ENCODE results near the gene PCNT.
"Not testable (repeated sequence)": the region's sequence is repeated elsewhere in the genome, so short reads cannot be mapped to it uniquely, and the experiment has no call there.

The PCNT gene

DNA sequence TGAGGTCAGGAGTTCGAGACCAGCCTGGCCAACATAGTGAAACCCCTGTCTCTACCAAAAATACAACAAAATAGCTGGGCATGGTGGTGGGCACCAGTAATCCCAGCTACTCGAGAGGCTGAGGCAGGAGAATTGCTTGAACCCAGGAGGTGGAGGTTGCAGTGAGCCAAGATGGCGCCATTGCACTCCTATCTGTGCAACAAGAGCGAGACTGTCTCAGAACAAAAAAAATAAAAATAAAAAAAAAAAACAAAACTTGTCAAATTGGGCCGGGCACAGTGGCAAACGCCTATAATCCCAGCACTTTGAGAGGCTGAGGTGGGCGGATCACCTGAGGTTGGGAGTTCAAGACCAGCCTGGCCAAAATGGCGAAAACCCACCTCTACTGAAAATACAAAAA is 13.7 kb upstream of the PCNT start:
- not testable (repeated sequence) for H3K9me3 ChIP-seq (replicated peaks; ENCODE audit: low read length); H3K36me3 ChIP-seq (ENCODE audit: insufficient read depth, low read length); H3K4me1 ChIP-seq (ENCODE audit: control insufficient read depth, insufficient read depth, low read length); H3K4me2 ChIP-seq (ENCODE audit: low read length); H3K4me3 ChIP-seq (ENCODE audit: low read length); H3K27me3 ChIP-seq (ENCODE audit: control insufficient read depth, insufficient read depth, low read length); H3K9ac ChIP-seq (ENCODE audit: low read depth, low read length)

DNA sequence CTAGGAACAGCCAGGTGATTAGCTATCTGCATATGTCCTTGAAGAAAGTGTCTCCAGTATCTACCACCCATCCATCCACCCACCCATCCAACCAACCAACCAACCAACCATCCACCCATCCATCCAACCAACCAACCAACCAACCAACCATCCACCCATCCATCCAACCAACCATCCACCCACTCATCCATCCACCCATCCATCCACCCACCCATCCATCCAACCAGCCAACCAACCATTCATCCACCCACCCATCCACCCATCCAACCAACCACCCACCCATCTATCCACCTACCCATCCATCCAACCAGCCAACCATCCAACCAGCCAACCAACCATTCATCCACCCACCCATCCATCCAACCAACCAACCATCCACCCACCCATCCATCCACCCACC is 12.4 kb upstream of the PCNT start:
- Histone ChIP-seq H3K36me3 (ENCODE audit: insufficient read depth, low read length) (no peaks in the 10 kb centered on the region), H3K4me2 (ENCODE audit: low read length) (no peak overlapping the region), H3K27me3 (ENCODE audit: control insufficient read depth, insufficient read depth, low read length) (no peaks in the 10 kb centered on the region), H3K9me3 (replicated peaks; ENCODE audit: low read length) (no peaks in the 10 kb centered on the region), H3K4me1 (ENCODE audit: control insufficient read depth, insufficient read depth, low read length) (peaks cover 6% of the 10 kb centered on the region), H3K9ac (ENCODE audit: low read depth, low read length) (no peak overlapping the region), H3K4me3 (ENCODE audit: low read length) (no peak overlapping the region)

DNA sequence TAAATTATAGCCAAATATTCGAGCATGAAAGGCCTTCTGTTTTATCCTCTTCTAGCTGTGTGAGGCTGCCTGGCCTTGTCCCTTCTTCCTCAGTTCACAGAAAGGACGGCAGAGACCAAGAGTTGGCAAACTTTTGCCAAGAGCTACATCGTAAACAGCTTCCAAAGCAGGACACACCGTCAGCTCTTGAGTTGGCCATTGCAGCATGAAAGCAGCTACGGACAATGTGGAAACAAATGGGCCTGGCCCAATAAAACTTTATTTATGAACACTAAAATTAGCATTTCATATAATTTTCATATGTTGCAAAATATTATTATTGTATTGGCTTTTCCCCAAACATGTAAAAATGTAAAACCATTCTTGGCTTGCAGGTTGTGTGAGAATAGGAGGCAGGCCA is 11.0 kb upstream of the PCNT start:
- no peak overlapping the region for H3K9ac ChIP-seq (ENCODE audit: low read depth, low read length)
- no peak overlapping the region for H3K4me2 ChIP-seq (ENCODE audit: low read length)
- no peaks in the 10 kb centered on the region for H3K36me3 ChIP-seq (ENCODE audit: insufficient read depth, low read length)
- no peaks in the 10 kb centered on the region for H3K4me1 ChIP-seq (ENCODE audit: control insufficient read depth, insufficient read depth, low read length)
- H3K27me3 ChIP-seq (ENCODE audit: control insufficient read depth, insufficient read depth, low read length) = no peaks in the 10 kb centered on the region
- H3K9me3 ChIP-seq (replicated peaks; ENCODE audit: low read length) = no peaks in the 10 kb centered on the region
- no peak overlapping the region for H3K4me3 ChIP-seq (ENCODE audit: low read length)

DNA sequence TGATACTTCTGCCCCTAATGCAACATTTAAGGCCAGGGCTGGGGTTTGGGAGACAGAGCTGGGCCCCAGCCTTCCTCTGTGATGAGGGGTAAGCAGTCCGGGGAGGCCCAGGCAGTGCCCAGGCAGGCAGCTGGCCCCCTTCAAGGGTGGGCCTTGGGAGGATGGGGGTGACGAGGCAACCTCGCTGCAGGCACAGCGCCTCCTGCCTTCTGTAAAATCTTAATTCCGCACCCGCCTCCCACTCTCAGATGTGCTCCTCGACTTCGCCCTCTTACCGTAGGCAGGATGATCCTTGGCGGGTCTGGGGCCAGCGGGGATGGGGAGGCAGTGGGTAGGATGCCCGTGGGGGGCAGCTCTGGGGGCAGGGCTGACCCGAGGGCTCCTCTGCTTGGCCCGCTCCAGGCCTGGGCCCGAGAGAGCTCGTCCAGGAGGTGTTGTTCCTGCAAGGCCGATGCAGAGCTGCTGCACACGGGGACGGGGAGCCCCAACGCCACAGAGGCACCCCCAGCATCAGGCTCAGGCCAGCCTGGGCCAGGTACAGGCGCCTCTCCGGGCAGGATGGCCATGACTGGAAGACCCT is 9.4 kb upstream of the PCNT start:
- H3K27me3 ChIP-seq (ENCODE audit: control insufficient read depth, insufficient read depth, low read length) = no peaks in the 10 kb centered on the region
- no peaks in the 10 kb centered on the region for H3K4me1 ChIP-seq (ENCODE audit: control insufficient read depth, insufficient read depth, low read length)
- H3K4me3 ChIP-seq (ENCODE audit: low read length) = no peak overlapping the region
- H3K4me2 ChIP-seq (ENCODE audit: low read length) = no peak overlapping the region
- H3K36me3 ChIP-seq (ENCODE audit: insufficient read depth, low read length) = no peaks in the 10 kb centered on the region
- no peak overlapping the region for H3K9ac ChIP-seq (ENCODE audit: low read depth, low read length)
- no peaks in the 10 kb centered on the region for H3K9me3 ChIP-seq (replicated peaks; ENCODE audit: low read length)

DNA sequence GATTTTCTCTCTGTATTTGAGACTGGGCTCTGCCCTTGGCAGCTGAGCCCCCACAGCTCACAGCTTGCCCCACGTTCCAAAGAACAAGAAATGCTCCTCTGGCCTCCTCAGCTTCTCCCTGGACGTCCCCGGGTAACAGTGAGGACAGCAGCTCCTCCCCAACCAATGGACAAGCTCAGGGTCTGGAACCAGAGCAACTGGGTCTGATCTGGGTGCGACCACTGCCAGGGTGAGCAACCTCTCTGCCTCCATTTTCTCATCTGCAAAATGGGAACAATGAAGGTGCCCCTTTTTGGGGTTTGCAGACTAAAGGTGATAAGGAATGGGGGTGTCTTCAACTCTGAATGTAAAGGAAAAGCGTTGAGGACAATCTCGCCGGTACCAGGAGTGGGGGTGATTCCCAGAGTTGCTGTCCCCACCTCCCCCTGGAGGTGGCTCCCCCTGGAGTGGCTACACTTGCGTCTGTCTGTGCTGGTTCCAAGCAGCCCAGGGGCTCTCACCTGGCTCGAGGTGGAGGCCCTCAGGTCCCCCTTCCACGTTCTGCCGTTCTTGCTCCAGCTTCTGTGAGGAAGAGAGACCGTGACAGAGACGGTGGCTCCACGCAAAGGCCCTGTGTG is 7.1 kb upstream of the PCNT start:
- Histone ChIP-seq H3K9ac (ENCODE audit: low read depth, low read length) (no peak overlapping the region), H3K9me3 (replicated peaks; ENCODE audit: low read length) (no peaks in the 10 kb centered on the region), H3K36me3 (ENCODE audit: insufficient read depth, low read length) (no peaks in the 10 kb centered on the region), H3K27me3 (ENCODE audit: control insufficient read depth, insufficient read depth, low read length) (no peaks in the 10 kb centered on the region), H3K4me3 (ENCODE audit: low read length) (no peak overlapping the region), H3K4me1 (ENCODE audit: control insufficient read depth, insufficient read depth, low read length) (peaks cover 8% of the 10 kb centered on the region), H3K4me2 (ENCODE audit: low read length) (no peak overlapping the region)

GRCh38 chr21:46317710-46318463 is 6.1 kb upstream of the PCNT start:
- no peak overlapping the region for H3K4me3 ChIP-seq (ENCODE audit: low read length)
- H3K9me3 ChIP-seq (replicated peaks; ENCODE audit: low read length) = no peaks in the 10 kb centered on the region
- H3K9ac ChIP-seq (ENCODE audit: low read depth, low read length) = no peak overlapping the region
- peaks cover 18% of the 10 kb centered on the region for H3K4me1 ChIP-seq (ENCODE audit: control insufficient read depth, insufficient read depth, low read length)
- no peaks in the 10 kb centered on the region for H3K27me3 ChIP-seq (ENCODE audit: control insufficient read depth, insufficient read depth, low read length)
- H3K36me3 ChIP-seq (ENCODE audit: insufficient read depth, low read length) = no peaks in the 10 kb centered on the region
- no peak overlapping the region for H3K4me2 ChIP-seq (ENCODE audit: low read length)

GRCh38 chr21:46318464-46318845 is 5.5 kb upstream of the PCNT start:
- no peaks in the 10 kb centered on the region for H3K27me3 ChIP-seq (ENCODE audit: control insufficient read depth, insufficient read depth, low read length)
- H3K9me3 ChIP-seq (replicated peaks; ENCODE audit: low read length) = no peaks in the 10 kb centered on the region
- H3K4me3 ChIP-seq (ENCODE audit: low read length) = no peak overlapping the region
- no peak overlapping the region for H3K9ac ChIP-seq (ENCODE audit: low read depth, low read length)
- H3K4me1 ChIP-seq (ENCODE audit: control insufficient read depth, insufficient read depth, low read length) = peaks cover 21% of the 10 kb centered on the region
- no peak overlapping the region for H3K4me2 ChIP-seq (ENCODE audit: low read length)
- no peaks in the 10 kb centered on the region for H3K36me3 ChIP-seq (ENCODE audit: insufficient read depth, low read length)

DNA sequence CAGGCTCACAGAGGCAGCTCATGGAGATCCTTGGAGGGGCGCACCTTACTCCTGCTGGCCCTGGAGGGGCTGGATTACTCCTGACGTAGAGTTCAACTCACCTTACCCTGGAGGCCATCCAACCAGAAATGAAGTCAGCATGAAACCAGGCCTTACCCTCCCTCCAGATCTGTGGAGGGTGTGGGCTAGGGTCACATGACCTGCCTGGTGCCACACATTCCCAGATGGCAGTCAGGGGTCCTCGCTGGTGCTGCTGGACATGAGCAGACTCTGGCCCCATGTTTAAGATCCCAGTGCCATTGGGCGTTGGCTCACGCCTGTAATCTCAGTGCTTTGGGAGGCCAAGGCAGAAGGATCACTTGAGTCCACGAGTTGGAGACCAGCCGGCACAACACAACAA is 4.8 kb upstream of the PCNT start:
- H3K27me3 ChIP-seq (ENCODE audit: control insufficient read depth, insufficient read depth, low read length) = no peaks in the 10 kb centered on the region
- H3K4me2 ChIP-seq (ENCODE audit: low read length) = no peak overlapping the region
- no peaks in the 10 kb centered on the region for H3K9me3 ChIP-seq (replicated peaks; ENCODE audit: low read length)
- H3K9ac ChIP-seq (ENCODE audit: low read depth, low read length) = no peak overlapping the region
- no peaks in the 10 kb centered on the region for H3K36me3 ChIP-seq (ENCODE audit: insufficient read depth, low read length)
- peaks cover 21% of the 10 kb centered on the region for H3K4me1 ChIP-seq (ENCODE audit: control insufficient read depth, insufficient read depth, low read length)
- H3K4me3 ChIP-seq (ENCODE audit: low read length) = no peak overlapping the region

DNA sequence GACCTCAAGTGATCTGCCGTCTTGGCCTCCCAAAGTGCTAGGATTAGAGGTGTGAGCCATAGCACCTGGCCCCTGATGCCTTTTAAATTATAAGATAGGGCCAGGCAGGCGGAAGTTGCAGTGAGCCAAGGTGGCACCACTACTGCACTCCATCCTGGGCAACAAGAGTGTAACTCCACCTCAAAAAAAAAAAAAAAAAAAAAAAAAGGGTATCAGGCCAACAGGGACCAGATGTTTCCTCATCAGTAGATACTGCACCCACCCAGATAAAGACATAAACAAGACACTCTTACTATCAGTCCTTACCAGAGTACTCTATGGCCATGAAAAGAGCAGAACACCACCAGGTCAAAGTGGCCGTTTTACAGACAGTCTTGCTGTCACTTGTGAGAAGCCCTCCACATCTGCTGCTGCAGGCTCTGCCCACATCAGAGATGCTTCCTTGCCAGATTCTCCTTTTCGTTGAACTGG is 3.6 kb upstream of the PCNT start:
- Histone ChIP-seq H3K9ac (ENCODE audit: low read depth, low read length) (no peak overlapping the region), H3K27me3 (ENCODE audit: control insufficient read depth, insufficient read depth, low read length) (no peaks in the 10 kb centered on the region), H3K4me1 (ENCODE audit: control insufficient read depth, insufficient read depth, low read length) (peaks cover 21% of the 10 kb centered on the region), H3K4me2 (ENCODE audit: low read length) (peak overlapping the region; percentile 55), H3K9me3 (replicated peaks; ENCODE audit: low read length) (no peaks in the 10 kb centered on the region), H3K36me3 (ENCODE audit: insufficient read depth, low read length) (no peaks in the 10 kb centered on the region), H3K4me3 (ENCODE audit: low read length) (no peak overlapping the region)

GRCh38 chr21:46322351-46323226 is 1.4 kb upstream of the PCNT start:
- peaks cover 33% of the 10 kb centered on the region for H3K4me1 ChIP-seq (ENCODE audit: control insufficient read depth, insufficient read depth, low read length)
- H3K4me3 ChIP-seq (ENCODE audit: low read length) = peak overlapping the region; percentile 99
- H3K36me3 ChIP-seq (ENCODE audit: insufficient read depth, low read length) = peaks cover 4% of the 10 kb centered on the region

GRCh38 chr21:46323227-46323709 is 688 bp upstream of the PCNT start:
- Histone ChIP-seq H3K4me2 (ENCODE audit: low read length) (peak overlapping the region; percentile 98), H3K27me3 (ENCODE audit: control insufficient read depth, insufficient read depth, low read length) (no peaks in the 10 kb centered on the region), H3K36me3 (ENCODE audit: insufficient read depth, low read length) (peaks cover 8% of the 10 kb centered on the region), H3K9ac (ENCODE audit: low read depth, low read length) (peak overlapping the region; percentile 93), H3K4me3 (ENCODE audit: low read length) (peak overlapping the region; percentile 99), H3K4me1 (ENCODE audit: control insufficient read depth, insufficient read depth, low read length) (peaks cover 33% of the 10 kb centered on the region), H3K9me3 (replicated peaks; ENCODE audit: low read length) (no peaks in the 10 kb centered on the region)

More at GRCh38 chr21:46322351-46323226, 1.4 kb upstream of the PCNT start:
- Histone ChIP-seq H3K27me3 (ENCODE audit: control insufficient read depth, insufficient read depth, low read length) (no peaks in the 10 kb centered on the region), H3K4me2 (ENCODE audit: low read length) (peak overlapping the region; percentile 98), H3K9ac (ENCODE audit: low read depth, low read length) (peak overlapping the region; percentile 93), H3K9me3 (replicated peaks; ENCODE audit: low read length) (no peaks in the 10 kb centered on the region)

Data from skeletal muscle satellite cell (primary cell).